ENCODE data around the gene IL10RB.
"Not testable (repeated sequence)": the region's sequence is repeated elsewhere in the genome, so short reads cannot be mapped to it uniquely, and the experiment has no call there.

The IL10RB gene

GRCh38 chr21:33253382-33253781 is 12.8 kb upstream of the IL10RB start:
- H3K4me1 ChIP-seq (ENCODE audit: control extremely low read depth in 1 of 4, control insufficient read depth in 4 of 4, insufficient read depth in 4 of 4, low read length in 3 of 4), result peaks cover 0 to 12% (median 0%) of the 10 kb centered on the region in 4 experiments
- CTCF ChIA-PET; H3K27me3 ChIP-seq (replicated peaks in 2 of 5; ENCODE audit: control insufficient read depth in 4 of 5, insufficient read depth in 5 of 5, low read length in 4 of 5); H3K27ac ChIP-seq (ENCODE audit: insufficient read depth in 1 of 2, low read depth in 1 of 2, low read length in 2 of 2, poor library complexity in 1 of 2, severe bottlenecking in 2 of 2); H3K9me3 ChIP-seq (ENCODE audit: control extremely low read depth in 1 of 5, control insufficient read depth in 4 of 5, insufficient read depth in 2 of 5, low read depth in 1 of 5, low read length in 4 of 5); H3K4me3 ChIP-seq (ENCODE audit: control insufficient read depth in 1 of 7, extremely low read depth in 1 of 7, insufficient read depth in 4 of 7, low read depth in 2 of 7, low read length in 6 of 7); POLR2A ChIA-PET; DNase-seq: not testable (repeated sequence)
- 100% methylated on average over 2 of the region's 6 CpGs for WGBS (ENCODE audit: insufficient coverage)
- peaks cover 37 to 96% (median 69%) of the 10 kb centered on the region in 4 experiments for H3K36me3 ChIP-seq (ENCODE audit: control insufficient read depth in 4 of 4, insufficient read depth in 4 of 4, low read length in 3 of 4)

GRCh38 chr21:33254766-33255165 is 11.4 kb upstream of the IL10RB start:
- Histone ChIP-seq H3K9me3 (ENCODE audit: control extremely low read depth in 1 of 5, control insufficient read depth in 4 of 5, insufficient read depth in 2 of 5, low read depth in 1 of 5, low read length in 4 of 5) (peaks cover 0 to 5% (median 0%) of the 10 kb centered on the region in 5 experiments), H3K27ac (ENCODE audit: insufficient read depth in 1 of 2, low read depth in 1 of 2, low read length in 2 of 2, poor library complexity in 1 of 2, severe bottlenecking in 2 of 2) (no peak overlapping the region), H3K4me1 (ENCODE audit: control extremely low read depth in 1 of 4, control insufficient read depth in 4 of 4, insufficient read depth in 4 of 4, low read length in 3 of 4) (peaks cover 0 to 7% (median 1%) of the 10 kb centered on the region in 4 experiments), H3K4me3 (ENCODE audit: control insufficient read depth in 1 of 7, extremely low read depth in 1 of 7, insufficient read depth in 4 of 7, low read depth in 2 of 7, low read length in 6 of 7) (no peak overlapping the region), H3K27me3 (replicated peaks in 2 of 5; ENCODE audit: control insufficient read depth in 4 of 5, insufficient read depth in 5 of 5, low read length in 4 of 5) (no peaks in the 10 kb centered on the region), H3K36me3 (ENCODE audit: control insufficient read depth in 4 of 4, insufficient read depth in 4 of 4, low read length in 3 of 4) (peaks cover 33 to 91% (median 70%) of the 10 kb centered on the region in 4 experiments)
- POLR2A ChIA-PET, result no interaction called here
- CTCF ChIA-PET, result no interaction called here
- no peak for DNase-seq
- 98% methylated on average over 5 of the region's 5 CpGs for WGBS (ENCODE audit: insufficient coverage)

DNA sequence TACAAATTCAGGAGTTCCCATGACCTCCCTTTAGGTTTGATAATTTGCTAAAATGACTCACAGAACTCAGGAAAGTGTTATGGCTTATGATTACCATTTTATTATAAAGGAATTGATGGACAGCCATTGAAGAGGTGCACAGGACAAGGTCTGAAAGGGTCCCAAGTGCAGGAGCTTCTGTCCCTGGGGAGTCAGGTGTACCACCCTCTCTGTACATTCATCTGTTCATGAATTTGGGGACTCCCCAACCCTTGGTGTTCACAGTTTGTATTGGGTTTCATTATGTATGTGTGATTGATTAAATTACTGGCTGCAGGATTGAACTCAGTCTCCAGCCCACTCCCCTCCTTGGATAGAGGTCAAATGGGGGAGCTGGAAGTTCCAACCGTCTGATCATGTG is 10.8 kb upstream of the IL10RB start:
- Histone ChIP-seq H3K27me3 (replicated peaks in 2 of 5; ENCODE audit: control insufficient read depth in 4 of 5, insufficient read depth in 5 of 5, low read length in 4 of 5) (no peaks in the 10 kb centered on the region), H3K9me3 (ENCODE audit: control extremely low read depth in 1 of 5, control insufficient read depth in 4 of 5, insufficient read depth in 2 of 5, low read depth in 1 of 5, low read length in 4 of 5) (peaks cover 0 to 5% (median 0%) of the 10 kb centered on the region in 5 experiments), H3K27ac (ENCODE audit: insufficient read depth in 1 of 2, low read depth in 1 of 2, low read length in 2 of 2, poor library complexity in 1 of 2, severe bottlenecking in 2 of 2) (no peak overlapping the region), H3K4me1 (ENCODE audit: control extremely low read depth in 1 of 4, control insufficient read depth in 4 of 4, insufficient read depth in 4 of 4, low read length in 3 of 4) (peaks cover 0 to 12% (median 5%) of the 10 kb centered on the region in 4 experiments), H3K36me3 (ENCODE audit: control insufficient read depth in 4 of 4, insufficient read depth in 4 of 4, low read length in 3 of 4) (peaks cover 33 to 86% (median 66%) of the 10 kb centered on the region in 4 experiments), H3K4me3 (ENCODE audit: control insufficient read depth in 1 of 7, extremely low read depth in 1 of 7, insufficient read depth in 4 of 7, low read depth in 2 of 7, low read length in 6 of 7) (no peak overlapping the region)
- no CpG with 5 or more reads among the region's 1 CpG for WGBS (ENCODE audit: insufficient coverage)
- ChIA-PET CTCF (interaction anchor here (1.0 kb wide), 1 partner anchor 315 kb away, joined by 3 read pairs; no protein-coding TSS in a partner anchor), POLR2A (no interaction called here)
- no peak for DNase-seq

DNA sequence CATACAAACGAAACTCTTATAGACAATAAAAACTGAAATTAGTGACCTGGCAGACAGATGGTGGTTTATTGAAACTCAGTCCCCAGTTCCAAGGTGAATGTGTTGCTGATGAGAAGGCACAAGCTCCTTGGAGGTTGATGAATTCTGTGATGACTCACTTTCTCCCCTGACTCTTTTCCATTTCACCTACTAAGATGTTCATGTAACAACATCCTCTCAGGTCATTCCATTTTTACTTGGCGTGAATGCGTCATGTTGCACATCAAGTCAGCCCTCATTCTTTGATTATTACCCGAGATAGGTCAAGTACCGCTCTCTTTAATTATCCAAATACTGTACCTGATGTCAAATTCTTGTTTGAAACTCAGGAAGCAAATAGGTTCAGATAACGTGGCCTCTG is 10.1 kb upstream of the IL10RB start:
- Histone ChIP-seq H3K4me1 (ENCODE audit: control extremely low read depth in 1 of 4, control insufficient read depth in 4 of 4, insufficient read depth in 4 of 4, low read length in 3 of 4) (peaks cover 0 to 12% (median 7%) of the 10 kb centered on the region in 4 experiments), H3K4me3 (ENCODE audit: control insufficient read depth in 1 of 7, extremely low read depth in 1 of 7, insufficient read depth in 4 of 7, low read depth in 2 of 7, low read length in 6 of 7) (no peak overlapping the region), H3K36me3 (ENCODE audit: control insufficient read depth in 4 of 4, insufficient read depth in 4 of 4, low read length in 3 of 4) (peaks cover 29 to 81% (median 61%) of the 10 kb centered on the region in 4 experiments), H3K27me3 (replicated peaks in 2 of 5; ENCODE audit: control insufficient read depth in 4 of 5, insufficient read depth in 5 of 5, low read length in 4 of 5) (no peaks in the 10 kb centered on the region), H3K9me3 (ENCODE audit: control extremely low read depth in 1 of 5, control insufficient read depth in 4 of 5, insufficient read depth in 2 of 5, low read depth in 1 of 5, low read length in 4 of 5) (peaks cover 0 to 5% (median 0%) of the 10 kb centered on the region in 5 experiments), H3K27ac (ENCODE audit: insufficient read depth in 1 of 2, low read depth in 1 of 2, low read length in 2 of 2, poor library complexity in 1 of 2, severe bottlenecking in 2 of 2) (no peak overlapping the region)
- 88% methylated on average over 5 of the region's 6 CpGs for WGBS (ENCODE audit: insufficient coverage)
- ChIA-PET CTCF (interaction anchor here (1.0 to 2.6 kb wide), 3 partner anchors 9 to 316 kb away, joined by 3 to 6 read pairs (median 3); no protein-coding TSS in a partner anchor), POLR2A (interaction anchor here (0.6 kb wide), 1 partner anchor 10 kb away, joined by 4 read pairs; the partner anchor contains the start of gene IL10RB)
- no peak for DNase-seq

DNA sequence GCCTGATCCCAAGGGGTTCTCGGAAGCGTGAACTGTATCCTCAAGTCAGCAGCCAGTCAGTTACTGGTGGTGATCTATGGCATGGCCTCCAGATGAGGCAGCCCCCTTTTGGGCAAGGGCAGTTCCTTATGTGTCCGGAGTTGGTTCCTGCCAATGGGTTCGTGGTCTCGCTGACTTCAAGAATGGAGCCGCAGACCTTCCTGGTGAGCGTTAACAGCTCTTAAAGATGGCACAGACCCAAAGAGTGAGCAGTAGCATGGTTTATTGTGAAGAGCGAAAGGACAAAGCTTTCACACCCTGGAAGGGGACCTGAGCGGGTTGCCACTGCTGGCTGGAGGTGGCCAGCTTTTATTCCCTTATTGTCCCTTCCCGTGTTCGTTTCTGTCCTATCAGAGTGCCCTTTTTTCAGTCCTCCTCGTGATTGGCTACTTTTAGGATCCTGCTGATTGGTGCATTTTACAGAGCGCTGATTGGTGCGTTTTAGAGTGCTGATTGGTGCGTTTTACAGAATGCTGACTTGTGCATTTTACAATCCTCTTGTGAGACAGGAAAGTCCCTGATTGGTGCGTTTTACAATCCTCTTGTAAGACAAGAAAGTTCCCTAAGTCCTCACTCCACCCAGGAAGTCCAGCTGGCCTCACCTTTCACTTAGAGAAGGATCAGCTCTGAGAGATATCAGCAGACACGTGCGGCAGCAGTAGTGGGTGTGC is 8.9 kb upstream of the IL10RB start:
- ChIA-PET POLR2A (no interaction called here), CTCF (interaction anchor here (0.7 to 2.6 kb wide), 4 partner anchors 8 to 53 kb away, joined by 3 to 6 read pairs (median 3); no protein-coding TSS in a partner anchor)
- peaks cover 24 to 71% (median 55%) of the 10 kb centered on the region in 4 experiments for H3K36me3 ChIP-seq (ENCODE audit: control insufficient read depth in 4 of 4, insufficient read depth in 4 of 4, low read length in 3 of 4)
- no peaks in the 10 kb centered on the region for H3K27me3 ChIP-seq (replicated peaks in 2 of 5; ENCODE audit: control insufficient read depth in 4 of 5, insufficient read depth in 5 of 5, low read length in 4 of 5)
- H3K9me3 ChIP-seq (ENCODE audit: control extremely low read depth in 1 of 5, control insufficient read depth in 4 of 5, insufficient read depth in 2 of 5, low read depth in 1 of 5, low read length in 4 of 5), result peaks cover 0 to 5% (median 0%) of the 10 kb centered on the region in 5 experiments
- H3K4me1 ChIP-seq (ENCODE audit: control extremely low read depth in 1 of 4, control insufficient read depth in 4 of 4, insufficient read depth in 4 of 4, low read length in 3 of 4), result peaks cover 0 to 23% (median 12%) of the 10 kb centered on the region in 4 experiments
- H3K4me3 ChIP-seq (ENCODE audit: control insufficient read depth in 1 of 7, extremely low read depth in 1 of 7, insufficient read depth in 4 of 7, low read depth in 2 of 7, low read length in 6 of 7), result peak overlapping the region in 1 of 7 experiments; percentile 11
- WGBS (ENCODE audit: insufficient coverage), result 77% methylated on average over 14 of the region's 18 CpGs
- H3K27ac ChIP-seq (ENCODE audit: insufficient read depth in 1 of 2, low read depth in 1 of 2, low read length in 2 of 2, poor library complexity in 1 of 2, severe bottlenecking in 2 of 2), result no peak overlapping the region
- DNase-seq, result peak in 1 of 3 donors; percentile 64

DNA sequence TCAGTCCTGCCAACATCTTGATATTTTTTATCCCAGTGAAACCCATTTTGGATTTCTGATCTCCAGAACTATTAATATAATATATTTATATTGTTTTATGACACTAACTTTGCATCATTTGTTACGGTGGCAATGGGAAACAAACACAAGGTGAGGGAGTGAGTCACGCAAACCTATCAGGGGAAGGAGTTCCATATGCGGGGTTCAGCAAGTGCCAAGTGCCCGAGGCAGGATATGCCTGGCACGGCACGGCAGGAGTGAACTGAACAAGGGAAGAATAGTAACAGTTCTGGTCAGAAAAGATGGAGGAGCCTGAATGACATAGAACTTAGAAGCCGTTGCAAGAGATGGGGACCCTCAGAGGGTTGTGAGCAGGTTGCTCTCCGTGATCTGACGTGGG is 7.7 kb upstream of the IL10RB start:
- peaks cover 21 to 70% (median 56%) of the 10 kb centered on the region in 4 experiments for H3K36me3 ChIP-seq (ENCODE audit: control insufficient read depth in 4 of 4, insufficient read depth in 4 of 4, low read length in 3 of 4)
- CTCF ChIA-PET, result interaction anchor here (0.6 to 2.6 kb wide), 4 partner anchors 9 to 314 kb away, joined by 3 to 6 read pairs (median 3); no protein-coding TSS in a partner anchor

DNA sequence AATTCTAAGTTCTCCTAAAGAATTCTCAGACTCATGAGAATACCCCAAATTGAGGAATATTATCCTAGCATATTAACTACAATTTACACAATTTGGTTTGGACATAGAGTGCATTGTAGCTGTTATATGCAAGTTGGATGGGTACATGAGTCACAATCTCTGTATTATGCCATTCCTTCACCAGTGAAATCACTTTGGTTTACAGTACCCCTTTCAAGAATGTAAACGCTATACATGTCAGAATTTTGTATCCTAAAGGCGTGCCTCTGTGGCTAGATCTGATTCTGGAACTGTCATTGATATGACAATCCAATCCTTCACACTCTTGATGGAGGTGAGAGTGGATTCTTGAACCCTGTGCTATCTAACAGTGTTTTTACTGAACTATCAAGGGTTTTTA is 6.7 kb upstream of the IL10RB start:
- ChIA-PET CTCF (interaction anchor here (1.1 kb wide), 1 partner anchor 11 kb away, joined by 3 read pairs; no protein-coding TSS in a partner anchor), POLR2A (no interaction called here)
- H3K36me3 ChIP-seq (ENCODE audit: control insufficient read depth in 4 of 4, insufficient read depth in 4 of 4, low read length in 3 of 4), result peaks cover 25 to 67% (median 51%) of the 10 kb centered on the region in 4 experiments
- DNase-seq, result no peak
- H3K27me3 ChIP-seq (replicated peaks in 2 of 5; ENCODE audit: control insufficient read depth in 4 of 5, insufficient read depth in 5 of 5, low read length in 4 of 5), result no peaks in the 10 kb centered on the region
- H3K4me3 ChIP-seq (ENCODE audit: control insufficient read depth in 1 of 7, extremely low read depth in 1 of 7, insufficient read depth in 4 of 7, low read depth in 2 of 7, low read length in 6 of 7), result no peak overlapping the region
- no CpG with 5 or more reads among the region's 2 CpGs for WGBS (ENCODE audit: insufficient coverage)
- peaks cover 0 to 5% (median 0%) of the 10 kb centered on the region in 5 experiments for H3K9me3 ChIP-seq (ENCODE audit: control extremely low read depth in 1 of 5, control insufficient read depth in 4 of 5, insufficient read depth in 2 of 5, low read depth in 1 of 5, low read length in 4 of 5)
- H3K27ac ChIP-seq (ENCODE audit: insufficient read depth in 1 of 2, low read depth in 1 of 2, low read length in 2 of 2, poor library complexity in 1 of 2, severe bottlenecking in 2 of 2), result no peak overlapping the region
- peaks cover 0 to 28% (median 13%) of the 10 kb centered on the region in 4 experiments for H3K4me1 ChIP-seq (ENCODE audit: control extremely low read depth in 1 of 4, control insufficient read depth in 4 of 4, insufficient read depth in 4 of 4, low read length in 3 of 4)

More for the DNA sequence above, 7.7 kb upstream of the IL10RB start:
- Histone ChIP-seq H3K4me1 (ENCODE audit: control extremely low read depth in 1 of 4, control insufficient read depth in 4 of 4, insufficient read depth in 4 of 4, low read length in 3 of 4) (peaks cover 0 to 26% (median 13%) of the 10 kb centered on the region in 4 experiments), H3K9me3 (ENCODE audit: control extremely low read depth in 1 of 5, control insufficient read depth in 4 of 5, insufficient read depth in 2 of 5, low read depth in 1 of 5, low read length in 4 of 5) (peaks cover 0 to 5% (median 0%) of the 10 kb centered on the region in 5 experiments), H3K4me3 (ENCODE audit: control insufficient read depth in 1 of 7, extremely low read depth in 1 of 7, insufficient read depth in 4 of 7, low read depth in 2 of 7, low read length in 6 of 7) (no peak overlapping the region), H3K27me3 (replicated peaks in 2 of 5; ENCODE audit: control insufficient read depth in 4 of 5, insufficient read depth in 5 of 5, low read length in 4 of 5) (no peaks in the 10 kb centered on the region), H3K27ac (ENCODE audit: insufficient read depth in 1 of 2, low read depth in 1 of 2, low read length in 2 of 2, poor library complexity in 1 of 2, severe bottlenecking in 2 of 2) (no peak overlapping the region)
- POLR2A ChIA-PET, result no interaction called here
- DNase-seq, result no peak
- 98% methylated on average over 9 of the region's 9 CpGs for WGBS (ENCODE audit: insufficient coverage)

All from common myeloid progenitor, CD34-positive (primary cell).